Retinal pigment epithelial cell (primary cell): ENCODE data around the gene TIAM2.

Experiments used
- DNase-seq: peaks from one replicate; pipeline ENCODE4 v3.0.0-alpha.2; 2010; ENCODE audit warnings: low read depth
- H3K4me3 ChIP-seq: 2 replicates; pipeline ENCODE4 v1.5.1; 2011; ENCODE audit warnings: mild to moderate bottlenecking, low read length, control low read depth, moderate library complexity
- TF ChIP-seq, protein P1 (sequence below): conservative IDR thresholded peaks from 2 replicates; pipeline ENCODE4 v1.5.1; 2011; ENCODE audit warnings: low read depth, low read length, control low read depth, inconsistent platforms

TIAM2 gene

DNA sequence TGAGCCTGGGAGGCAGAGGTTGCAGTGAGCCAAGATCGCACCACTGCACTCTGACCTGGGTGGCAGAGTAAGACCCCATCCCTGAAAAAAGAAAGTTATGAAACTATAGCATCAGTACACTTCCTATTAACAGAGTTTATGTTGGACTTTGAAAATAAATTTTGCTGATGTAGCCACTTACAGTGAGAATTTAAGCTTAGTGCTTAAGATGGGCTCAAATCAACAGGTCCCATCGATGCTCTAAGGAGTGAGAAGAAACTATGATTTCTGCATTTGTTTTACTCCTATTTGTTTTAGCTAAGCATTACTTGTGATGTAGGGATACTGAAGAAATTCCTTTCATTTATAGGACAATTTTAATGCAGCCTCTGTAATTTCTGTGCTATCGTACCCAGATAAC, 175.4 kb downstream of the TIAM2 start:
- H3K4me3 ChIP-seq = no peak overlapping the region
- TF ChIP-seq, protein P1, sequence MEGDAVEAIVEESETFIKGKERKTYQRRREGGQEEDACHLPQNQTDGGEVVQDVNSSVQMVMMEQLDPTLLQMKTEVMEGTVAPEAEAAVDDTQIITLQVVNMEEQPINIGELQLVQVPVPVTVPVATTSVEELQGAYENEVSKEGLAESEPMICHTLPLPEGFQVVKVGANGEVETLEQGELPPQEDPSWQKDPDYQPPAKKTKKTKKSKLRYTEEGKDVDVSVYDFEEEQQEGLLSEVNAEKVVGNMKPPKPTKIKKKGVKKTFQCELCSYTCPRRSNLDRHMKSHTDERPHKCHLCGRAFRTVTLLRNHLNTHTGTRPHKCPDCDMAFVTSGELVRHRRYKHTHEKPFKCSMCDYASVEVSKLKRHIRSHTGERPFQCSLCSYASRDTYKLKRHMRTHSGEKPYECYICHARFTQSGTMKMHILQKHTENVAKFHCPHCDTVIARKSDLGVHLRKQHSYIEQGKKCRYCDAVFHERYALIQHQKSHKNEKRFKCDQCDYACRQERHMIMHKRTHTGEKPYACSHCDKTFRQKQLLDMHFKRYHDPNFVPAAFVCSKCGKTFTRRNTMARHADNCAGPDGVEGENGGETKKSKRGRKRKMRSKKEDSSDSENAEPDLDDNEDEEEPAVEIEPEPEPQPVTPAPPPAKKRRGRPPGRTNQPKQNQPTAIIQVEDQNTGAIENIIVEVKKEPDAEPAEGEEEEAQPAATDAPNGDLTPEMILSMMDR = no peak
- no peak for DNase-seq

DNA sequence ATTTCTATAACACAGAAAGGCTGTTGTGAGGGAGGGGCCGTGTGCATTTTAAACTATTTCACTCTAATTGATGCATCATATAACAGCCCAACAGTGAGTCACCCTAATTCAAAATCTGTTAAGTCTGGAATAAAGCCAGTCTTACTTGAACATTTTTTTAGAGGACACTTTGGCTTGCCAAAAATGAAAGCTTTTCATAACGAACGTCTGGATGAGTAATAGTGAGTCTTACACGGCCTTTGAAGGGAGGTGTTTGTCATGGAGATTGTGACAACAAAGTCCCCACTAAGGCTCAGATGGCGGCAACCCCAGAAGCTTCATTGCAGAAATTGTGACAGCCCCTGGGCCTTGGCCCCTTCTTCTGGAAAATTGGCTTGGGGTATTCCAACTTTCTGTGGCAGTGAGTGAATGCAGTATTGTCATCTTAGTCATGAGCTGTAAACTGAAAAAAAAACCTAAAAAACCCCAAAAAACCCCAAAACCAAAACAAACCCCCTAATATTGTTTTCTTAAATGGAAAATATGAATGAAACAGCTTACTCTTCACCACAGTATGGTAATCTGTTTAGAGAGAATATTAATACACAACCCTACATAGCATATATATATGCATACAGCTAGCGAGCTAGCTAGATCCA, 176.1 kb downstream of the TIAM2 start:
- DNase-seq = peak; percentile 84
- no peak overlapping the region for H3K4me3 ChIP-seq
- TF ChIP-seq, protein P1 = no peak

DNA sequence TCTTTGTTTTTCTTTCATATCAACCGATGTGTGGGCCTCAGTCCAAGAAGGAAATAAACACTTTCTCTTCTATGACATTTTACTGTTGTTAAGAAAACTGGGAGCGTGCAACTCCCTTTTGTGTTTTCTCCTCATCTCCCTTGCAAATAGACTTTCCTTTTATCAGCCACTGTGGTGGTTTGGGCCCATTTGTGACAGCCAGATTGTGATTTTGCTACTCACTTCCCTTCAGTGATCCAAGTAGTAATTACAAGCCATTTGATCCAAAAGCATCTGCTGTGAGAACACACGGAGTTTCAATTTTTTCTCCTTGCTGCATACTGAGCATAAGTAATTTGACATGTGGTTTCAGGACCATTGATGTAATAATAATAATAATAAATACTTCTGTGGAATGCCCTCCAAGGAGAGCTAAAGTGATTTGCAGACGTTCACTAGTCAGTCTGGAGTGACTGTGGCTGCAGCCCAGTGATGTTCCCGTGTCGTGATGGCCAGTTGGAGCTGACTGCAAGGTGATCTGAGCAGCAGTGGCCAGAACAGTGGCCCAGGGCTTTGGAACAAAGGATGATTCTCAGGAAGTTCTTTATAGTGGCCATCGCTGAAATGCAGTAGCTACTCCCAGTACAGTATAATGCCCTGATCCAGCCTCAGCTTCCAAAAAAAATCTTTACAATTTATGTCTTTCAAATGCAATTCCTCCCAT, 176.8 kb downstream of the TIAM2 start:
- DNase-seq = no peak
- TF ChIP-seq, protein P1 = no peak
- no peak overlapping the region for H3K4me3 ChIP-seq

DNA sequence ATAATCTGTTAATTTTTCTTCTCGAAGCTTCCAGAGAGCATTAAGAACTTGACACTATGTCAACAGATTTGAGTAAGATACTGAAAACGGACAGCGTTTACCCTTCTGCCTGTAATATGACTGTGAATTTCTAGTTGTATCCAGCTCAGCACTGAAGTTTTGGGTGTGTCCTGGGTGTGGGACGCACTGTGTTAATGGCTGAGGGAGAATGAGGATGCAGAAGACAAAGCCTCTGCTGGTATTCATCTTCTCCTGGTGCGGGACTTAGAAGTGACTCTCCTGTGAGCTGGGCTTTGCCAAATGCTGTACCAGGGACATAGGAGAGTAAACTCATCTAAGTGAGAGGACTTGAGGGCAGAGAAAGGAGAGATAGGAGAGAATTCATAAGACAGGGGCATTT, 178.4 kb downstream of the TIAM2 start:
- no peak for DNase-seq
- H3K4me3 ChIP-seq = no peak overlapping the region

DNA sequence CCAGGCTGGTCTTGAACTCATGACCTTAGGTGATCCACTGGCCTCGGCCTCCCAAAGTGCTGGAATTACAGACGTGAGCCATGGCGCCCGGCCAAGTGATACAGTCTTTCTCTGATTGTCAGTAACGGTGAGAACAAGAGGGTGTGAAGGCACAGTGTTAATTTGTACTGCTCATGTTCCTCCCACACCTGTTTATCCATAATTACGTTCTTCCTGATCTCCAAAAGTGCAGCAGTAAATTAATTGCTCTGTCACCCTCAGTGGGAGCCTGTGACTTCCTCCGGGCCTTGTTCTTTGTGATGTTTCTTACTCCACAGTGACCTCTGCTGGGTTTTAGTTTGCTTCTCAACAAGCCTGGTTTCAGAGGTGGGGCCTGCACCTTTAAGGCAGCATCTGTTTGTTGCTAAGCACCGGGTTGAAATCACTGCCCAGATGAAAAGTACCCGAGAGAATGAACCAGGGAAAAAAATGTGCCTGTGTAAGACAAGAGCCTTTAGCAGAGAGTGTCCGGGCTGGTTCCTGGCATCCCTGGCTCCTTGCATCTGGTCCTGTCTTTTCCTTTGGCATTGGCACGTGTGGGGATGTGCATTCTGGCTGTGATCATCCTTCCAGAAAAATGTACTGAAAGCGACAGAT, 179.6 kb downstream of the TIAM2 start:
- peak; percentile 68 for DNase-seq
- H3K4me3 ChIP-seq = no peak overlapping the region
- TF ChIP-seq, protein P1 = peak; percentile 72

More for the DNA sequence above, 178.4 kb downstream of the TIAM2 start:
- TF ChIP-seq, protein P1 = no peak

DNA sequence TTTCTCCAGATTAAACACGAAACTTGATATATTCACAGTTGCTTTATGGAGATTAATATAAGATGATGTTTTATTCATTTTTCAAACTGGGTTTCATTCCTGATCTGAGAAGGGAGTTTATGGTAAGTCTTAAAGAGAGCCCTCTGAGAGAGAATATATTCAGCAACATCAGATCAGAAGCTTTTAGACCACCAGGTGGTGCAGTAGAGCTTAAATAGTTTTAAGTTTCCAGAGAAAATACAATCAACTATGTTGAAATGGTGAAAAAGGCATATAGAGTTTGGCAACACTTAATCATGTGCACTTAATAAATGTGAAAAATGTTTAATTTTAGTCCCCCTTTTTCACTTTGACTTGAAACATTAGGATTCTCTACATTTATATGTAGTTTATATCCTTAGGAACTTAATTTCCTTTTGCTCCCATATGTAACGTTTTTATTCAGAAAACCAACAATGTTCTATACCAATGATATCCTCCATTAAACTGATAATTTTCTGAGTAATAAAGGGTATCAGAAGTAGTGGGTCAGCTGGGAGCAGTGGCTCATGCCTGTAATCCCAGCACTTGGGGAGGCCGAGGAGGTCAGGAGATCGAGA, 182.3 kb downstream of the TIAM2 start:
- no peak overlapping the region for H3K4me3 ChIP-seq
- DNase-seq = no peak
- TF ChIP-seq, protein P1 = peak; percentile 68
